Right lobe of liver (tissue), 6 donors: ENCODE measurements around the gene TMCC3. TPM values are rescaled to one million over a fixed set of nuclear protein-coding genes. Genes with fewer than 3 reads are reported as not detected.

Experiments used
- ATAC-seq, 4 donors: fragments of 200-7000 bp; cut with Tn5 transposase; one replicate each; pipeline ENCODE4 v1.9.1; 2020; ENCODE audit warnings: mild to moderate bottlenecking in 4 of 4, moderate library complexity in 4 of 4
- DNase-seq, 3 donors: peaks; one replicate each; pipeline ENCODE4 v3.0.0-alpha.2; 2020
- H3K27ac ChIP-seq, 3 donors: fragments of 200-600 bp; one replicate each; pipeline ENCODE4 v1.8.0; 2022
- H3K27me3 ChIP-seq, 2 donors: fragments of 200-600 bp; one replicate each; pipeline ENCODE4 v1.8.0; 2022
- H3K36me3 ChIP-seq, 4 donors: fragments of 200-600 bp; sonication (generic) in 1 of 4; one replicate each; pipeline versions ENCODE4 v1.5.1 to v1.8.0; 2017 to 2022; ENCODE audit warnings: control low read depth in 1 of 4
- H3K4me1 ChIP-seq, 4 donors: fragments of 200-600 bp; sonication (generic) in 1 of 4; one replicate each; pipeline versions ENCODE4 v1.5.1 to v1.8.0; 2017 to 2022; ENCODE audit warnings: control low read depth in 1 of 4
- H3K4me3 ChIP-seq, 3 donors: fragments of 200-600 bp; one replicate each; pipeline ENCODE4 v1.8.0; 2022
- H3K9me3 ChIP-seq, 4 donors: fragments of 200-600 bp; sonication (generic) in 1 of 4; one replicate each; pipeline versions ENCODE4 v1.5.1 to v1.8.0; 2017 to 2022; ENCODE audit warnings: control low read depth in 1 of 4
- POLR2A ChIP-seq: fragments of 450-650 bp; IDR thresholded peaks from one replicate; pipeline ENCODE4 v1.6.1; 2017; ENCODE audit warnings: antibody characterized with exemption, mild to moderate bottlenecking
- WGBS: methylation state at CpG from one replicate; pipeline ENCODE4 v1.1.6; 2018; ENCODE audit warnings: low coverage, low lambda C conversion rate; ENCODE audit not compliant: insufficient coverage; ENCODE audit errors: missing lambda C conversion rate; 5-methylcytosine and 5-hydroxymethylcytosine counted together
- intact Hi-C, 2 donors: fragments of 100-400 bp; cut with DNase I; formaldehyde crosslinking; loops; one replicate each; pipeline versions ENCODE4 v1.11.2 to v1.14.1; 2022
- total RNA-seq, 6 experiments: library from RNA; depleted of rRNA in 2 of 6; stranded (reverse); fragments of >200 nt in 2 of 6; fragmentation: NEBNext Ultra II Directional in 3 of 6; extraction: Animal tissue kit (Norgen Biotek cat#: 25700) in 3 of 6; gene quantifications; one replicate each; pipeline versions ENCODE4 v1.1.0 to v1.2.4, GENCODE V29; 2016 to 2023
- TF ChIP-seq, protein P1 (sequence below), 4 donors: fragments of 200-600 bp in 3 of 4; fragments of 450-650 bp in 1 of 4; IDR thresholded peaks; one replicate each; pipeline versions ENCODE4 v1.5.1 to v1.8.0; 2016 to 2022; ENCODE audit warnings: antibody characterized with exemption in 4 of 4, mild to moderate bottlenecking in 2 of 4
- donor health status: DM: no; HTN: yes; CAD: no.
- donor health status: DM: no; HTN: no; CAD: no.
- donor health status: DM: no; HTN: no; CAD: no.
- donor health status: DM: no; HTN: yes; CAD: no.
- donor health status: DM: no; HTN: yes; CAD: no.

Gene TMCC3
- total RNA-seq, 6 experiments from 2014 or later, result 2.1 to 6.2 (median 3.2) TPM

DNA sequence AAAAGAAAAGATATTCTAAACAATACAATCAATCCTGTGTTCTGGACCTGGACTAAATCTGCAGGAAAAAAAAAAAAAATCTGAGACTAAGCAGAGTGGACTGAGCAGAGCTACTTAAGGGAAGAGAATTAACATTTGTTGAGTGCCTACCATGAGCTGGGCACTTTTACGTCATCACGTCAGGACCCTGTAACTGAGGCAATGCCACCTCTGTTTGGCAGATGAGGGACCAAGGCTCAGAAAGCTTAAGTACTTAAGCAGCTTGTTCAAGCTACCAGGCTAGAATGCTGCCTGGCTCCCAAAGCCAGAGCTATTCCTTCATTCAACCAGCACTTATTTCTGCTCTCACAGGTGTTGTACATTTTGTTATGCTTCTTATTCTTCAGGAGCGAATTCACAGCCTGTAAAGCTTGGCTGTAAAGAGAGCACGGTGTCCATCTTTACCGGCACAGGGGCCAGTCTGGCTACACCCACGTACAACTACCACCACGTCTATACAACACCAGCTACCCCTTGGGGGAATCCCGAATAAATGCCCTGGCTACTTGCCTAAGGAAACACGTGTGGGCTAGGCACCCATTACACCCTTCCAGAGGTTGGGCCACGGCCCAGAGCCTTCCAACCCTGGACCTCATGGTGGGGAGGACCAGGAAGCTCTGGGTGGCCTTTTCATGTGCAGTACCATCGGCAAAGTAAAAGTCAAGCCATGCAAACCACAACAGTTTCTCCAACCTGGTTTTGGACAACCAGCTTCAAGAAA, 27.0 kb downstream of the TMCC3 start:
- no peaks in the 10 kb centered on the region for H3K27me3 ChIP-seq
- no peak for ATAC-seq
- no peak overlapping the region for H3K4me3 ChIP-seq
- intact Hi-C loops, result no loop called here
- H3K36me3 ChIP-seq, result no peaks in the 10 kb centered on the region
- H3K9me3 ChIP-seq, result no peaks in the 10 kb centered on the region
- no peak overlapping the region for H3K27ac ChIP-seq
- H3K4me1 ChIP-seq, result peaks cover 0 to 14% (median 0%) of the 10 kb centered on the region in 4 donors
- no peak for DNase-seq
- TF ChIP-seq, protein P1, sequence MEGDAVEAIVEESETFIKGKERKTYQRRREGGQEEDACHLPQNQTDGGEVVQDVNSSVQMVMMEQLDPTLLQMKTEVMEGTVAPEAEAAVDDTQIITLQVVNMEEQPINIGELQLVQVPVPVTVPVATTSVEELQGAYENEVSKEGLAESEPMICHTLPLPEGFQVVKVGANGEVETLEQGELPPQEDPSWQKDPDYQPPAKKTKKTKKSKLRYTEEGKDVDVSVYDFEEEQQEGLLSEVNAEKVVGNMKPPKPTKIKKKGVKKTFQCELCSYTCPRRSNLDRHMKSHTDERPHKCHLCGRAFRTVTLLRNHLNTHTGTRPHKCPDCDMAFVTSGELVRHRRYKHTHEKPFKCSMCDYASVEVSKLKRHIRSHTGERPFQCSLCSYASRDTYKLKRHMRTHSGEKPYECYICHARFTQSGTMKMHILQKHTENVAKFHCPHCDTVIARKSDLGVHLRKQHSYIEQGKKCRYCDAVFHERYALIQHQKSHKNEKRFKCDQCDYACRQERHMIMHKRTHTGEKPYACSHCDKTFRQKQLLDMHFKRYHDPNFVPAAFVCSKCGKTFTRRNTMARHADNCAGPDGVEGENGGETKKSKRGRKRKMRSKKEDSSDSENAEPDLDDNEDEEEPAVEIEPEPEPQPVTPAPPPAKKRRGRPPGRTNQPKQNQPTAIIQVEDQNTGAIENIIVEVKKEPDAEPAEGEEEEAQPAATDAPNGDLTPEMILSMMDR (IDR thresholded peaks at IDR 0.05), result no peak
- TF ChIP-seq POLR2A, result no peak
- WGBS, result 79% methylated on average over 8 of the region's 11 CpGs

DNA sequence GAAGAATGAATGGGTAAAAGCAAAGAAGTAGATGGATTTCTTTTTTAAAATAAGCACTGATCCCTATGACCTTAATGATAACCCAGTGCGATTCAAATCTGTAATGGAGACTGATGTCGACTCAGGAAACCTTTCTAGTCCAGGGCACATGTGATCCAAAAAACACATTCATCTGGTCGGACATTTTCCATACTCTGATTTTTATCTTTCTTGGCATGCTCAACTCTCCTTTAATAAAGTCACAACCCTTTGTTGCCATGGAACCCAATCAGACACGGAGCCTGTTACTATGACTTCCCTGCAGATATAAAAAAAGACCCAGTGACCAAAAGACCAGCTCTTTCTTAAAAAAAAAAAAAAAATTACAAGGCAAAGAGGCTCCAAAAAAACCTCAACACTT, 27.9 kb downstream of the TMCC3 start:
- no peak for ATAC-seq
- 49% methylated on average over 4 of the region's 4 CpGs for WGBS
- Histone ChIP-seq H3K27ac (no peak overlapping the region), H3K36me3 (no peaks in the 10 kb centered on the region), H3K4me1 (peaks cover 0 to 14% (median 0%) of the 10 kb centered on the region in 4 donors), H3K9me3 (no peaks in the 10 kb centered on the region), H3K27me3 (no peaks in the 10 kb centered on the region), H3K4me3 (no peak overlapping the region)
- intact Hi-C loops, result no loop called here
- TF ChIP-seq POLR2A, result no peak
- TF ChIP-seq, protein P1 (IDR thresholded peaks at IDR 0.05), result no peak
- no peak for DNase-seq

DNA sequence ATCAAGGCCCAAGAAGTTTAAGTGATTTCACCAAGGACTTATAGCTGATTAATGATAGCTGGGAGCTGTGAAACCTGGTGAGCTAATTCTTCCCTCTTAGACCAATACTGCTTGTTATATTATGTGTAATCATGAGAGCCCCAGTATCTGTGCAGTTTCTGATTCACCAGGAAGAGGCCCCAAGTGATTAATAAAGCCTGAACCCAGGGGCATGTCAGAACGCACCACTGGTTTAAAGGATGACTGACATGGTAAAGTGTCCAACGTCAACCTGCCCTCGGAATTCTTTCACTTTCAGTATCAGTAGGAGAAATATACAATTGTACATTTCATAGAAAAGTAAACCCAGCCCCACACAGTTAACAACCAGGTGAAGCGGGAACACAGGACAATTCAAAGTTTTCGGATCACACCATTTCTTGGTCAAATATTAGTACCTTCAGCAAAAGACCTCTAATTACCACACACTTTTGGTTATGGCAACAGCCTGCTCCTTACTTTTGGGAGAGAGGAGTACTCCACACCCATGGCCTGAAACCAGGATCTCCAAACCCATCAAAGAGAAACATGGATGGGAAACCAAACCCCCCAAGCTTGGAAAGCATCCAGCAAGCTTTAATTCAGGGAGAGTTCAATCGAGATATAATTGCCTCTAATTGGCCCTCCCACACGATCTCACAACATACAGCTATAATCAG, 28.5 kb downstream of the TMCC3 start:
- Histone ChIP-seq H3K36me3 (no peaks in the 10 kb centered on the region), H3K4me1 (peaks cover 0 to 14% (median 0%) of the 10 kb centered on the region in 4 donors), H3K27me3 (no peaks in the 10 kb centered on the region), H3K9me3 (no peaks in the 10 kb centered on the region), H3K4me3 (peak overlapping the region in 2 of 3 donors; percentile 20 to 36), H3K27ac (peak overlapping the region; percentile 17 to 48 (median 39))
- WGBS, result 19% methylated on average over 7 of the region's 7 CpGs
- TF ChIP-seq, protein P1 (IDR thresholded peaks at IDR 0.05), result no peak
- no peak for TF ChIP-seq POLR2A
- no peak for DNase-seq
- ATAC-seq, result peak; percentile 84 to 93 (median 92)
- intact Hi-C loops, result no loop called here

DNA sequence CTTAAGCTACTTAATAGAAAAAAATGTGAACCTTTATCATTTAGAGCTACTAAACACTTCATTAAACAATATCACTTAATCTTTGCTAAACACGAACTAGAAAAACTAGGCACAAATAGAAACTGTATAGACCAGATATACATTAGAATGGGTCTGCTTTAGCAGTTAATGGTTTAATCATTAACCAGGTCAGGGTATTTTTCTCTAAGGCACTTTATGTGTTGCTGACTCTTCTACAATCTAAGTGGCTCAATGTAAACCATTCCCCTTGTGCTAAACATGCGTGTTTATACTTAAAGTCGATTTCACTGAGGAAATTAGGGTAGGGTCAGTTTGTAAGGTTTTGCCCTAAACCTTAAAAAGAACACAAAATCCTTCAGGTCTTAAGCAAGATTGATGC, 29.7 kb downstream of the TMCC3 start:
- Histone ChIP-seq H3K27ac (no peak overlapping the region), H3K4me3 (no peak overlapping the region), H3K36me3 (no peaks in the 10 kb centered on the region), H3K27me3 (no peaks in the 10 kb centered on the region), H3K4me1 (peaks cover 0 to 16% (median 0%) of the 10 kb centered on the region in 4 donors), H3K9me3 (no peaks in the 10 kb centered on the region)
- intact Hi-C loops, result no loop called here
- no peak for ATAC-seq
- DNase-seq, result no peak
- TF ChIP-seq, protein P1 (IDR thresholded peaks at IDR 0.05), result no peak
- TF ChIP-seq POLR2A, result no peak
- WGBS, result 83% methylated on average over 3 of the region's 3 CpGs
